SK-N-SH (cell line): ENCODE measurements around the gene RUNDC3A. TPM values are rescaled to one million over a fixed set of nuclear protein-coding genes. Genes with fewer than 3 reads are reported as not detected.

Experiments
- CTCF ChIA-PET: fragments of 300-600, 350-600 bp; formaldehyde crosslinking; extraction: SDS; loops from one replicate; lab custom pipeline; 2021; lab: Yijun Ruan, JAX
- POLR2A ChIA-PET: fragments of 350-600 bp; sonication (Branson Sonifier 250); formaldehyde crosslinking; extraction: SDS; loops from one replicate; lab custom pipeline; 2020; ENCODE audit warnings: antibody characterized with exemption, inconsistent platforms; lab: Yijun Ruan, JAX
- DNase-seq: peaks from one replicate; pipeline ENCODE4 v3.0.0; 2012
- H2AFZ ChIP-seq: fragments of 200-600 bp; sonication (generic); 2 replicates; pipeline ENCODE4 v1.8.1; 2016; ENCODE audit warnings: antibody characterized with exemption, mild to moderate bottlenecking, low read depth
- H3F3A ChIP-seq: fragments of 200-600 bp; sonication (generic); replicated peaks from 2 replicates; pipeline ENCODE3; 2016; ENCODE audit warnings: antibody characterized with exemption, mild to moderate bottlenecking; ENCODE audit not compliant: insufficient read depth
- H3K27ac ChIP-seq, 2 experiments: fragments of 200-500 bp in 1 of 2; fragments of 200-600 bp in 1 of 2; sonication (Bioruptor generic) in 1 of 2; sonication (generic), shearing (Covaris generic) in 1 of 2; 2 replicates each; pipeline versions ENCODE4 v1.5.1 to v1.6.1; 2014 to 2016; ENCODE audit warnings: low read depth in 2 of 2, inconsistent platforms in 1 of 2, low read length in 1 of 2, mild to moderate bottlenecking in 1 of 2, mixed read lengths in 1 of 2
- H3K27me3 ChIP-seq: fragments of 200-600 bp; sonication (generic), shearing (Covaris generic); 2 replicates; pipeline ENCODE4 v1.6.1; 2016; ENCODE audit warnings: mixed run types; ENCODE audit not compliant: insufficient read depth
- H3K36me3 ChIP-seq, 2 experiments: fragments of 200-500 bp in 1 of 2; fragments of 200-600 bp in 1 of 2; sonication (Bioruptor generic) in 1 of 2; sonication (generic) in 1 of 2; replicated peaks in 1 of 2; 2 replicates each; pipeline versions ENCODE3 to v1.5.1; 2014 to 2016; ENCODE audit warnings: low read length in 1 of 2, mild to moderate bottlenecking in 1 of 2; ENCODE audit not compliant: insufficient read depth in 2 of 2, control insufficient read depth in 1 of 2
- H3K4me1 ChIP-seq, 2 experiments: fragments of 200-500 bp in 1 of 2; fragments of 200-600 bp in 1 of 2; sonication (Bioruptor generic) in 1 of 2; sonication (generic), shearing (Covaris generic) in 1 of 2; 2 replicates each; pipeline versions ENCODE4 v1.5.1 to v1.6.1; 2014 to 2016; ENCODE audit warnings: low read depth in 1 of 2, low read length in 1 of 2, mixed run types in 1 of 2; ENCODE audit not compliant: insufficient read depth in 2 of 2, control insufficient read depth in 1 of 2
- H3K4me2 ChIP-seq: fragments of 200-600 bp; sonication (generic), shearing (Covaris generic); 2 replicates; pipeline ENCODE4 v1.6.1; 2017; ENCODE audit warnings: mixed run types
- H3K4me3 ChIP-seq, 2 experiments: fragments of 200-500 bp in 1 of 2; fragments of 200-600 bp in 1 of 2; sonication (Bioruptor generic) in 1 of 2; sonication (generic), shearing (Covaris generic) in 1 of 2; 2 replicates each; pipeline versions ENCODE4 v1.5.1 to v1.8.1; 2014 to 2016; ENCODE audit warnings: low read depth in 2 of 2, inconsistent platforms in 1 of 2, low read length in 1 of 2, mild to moderate bottlenecking in 1 of 2, mixed read lengths in 1 of 2, moderate library complexity in 1 of 2
- H3K79me2 ChIP-seq: fragments of 200-600 bp; sonication (generic); 2 replicates; pipeline ENCODE4 v1.8.1; 2017; ENCODE audit warnings: mild to moderate bottlenecking; ENCODE audit not compliant: insufficient read depth
- H3K9ac ChIP-seq: fragments of 200-600 bp; sonication (generic); 2 replicates; pipeline ENCODE4 v1.6.1; 2017; ENCODE audit warnings: mixed run types
- H3K9me2 ChIP-seq: fragments of 200-600 bp; sonication (generic); 2 replicates; pipeline ENCODE4 v1.6.1; 2017; ENCODE audit warnings: mixed run types
- H3K9me3 ChIP-seq: fragments of 200-600 bp; sonication (generic); 2 replicates; pipeline ENCODE4 v1.6.1; 2017; ENCODE audit warnings: mixed run types, mild to moderate bottlenecking, moderate library complexity
- H4K20me1 ChIP-seq: fragments of 200-600 bp; sonication (generic); 2 replicates; pipeline ENCODE4 v1.6.1; 2017; ENCODE audit warnings: mild to moderate bottlenecking, mixed run types; ENCODE audit not compliant: insufficient read depth
- CHD2 ChIP-seq: fragments of 150-350 bp; IDR thresholded peaks from 2 replicates; pipeline ENCODE4 v1.6.1; 2018; ENCODE audit warnings: low read length; ENCODE audit not compliant: partially characterized antibody
- ELF1 ChIP-seq: IDR thresholded peaks from 2 replicates; pipeline ENCODE4 v1.4.0; 2012
- EP300 ChIP-seq, 2 experiments: IDR thresholded peaks; 2 replicates each; pipeline versions ENCODE4 v1.4.0 to v1.6.1; 2012; ENCODE audit warnings: borderline replicate concordance in 1 of 2, low read depth in 1 of 2, low read length in 1 of 2
- FOSL2 ChIP-seq: IDR thresholded peaks from 2 replicates; pipeline ENCODE4 v1.4.0; 2012; ENCODE audit warnings: low read depth, mild to moderate bottlenecking, moderate library complexity, borderline replicate concordance
- FOXJ3 ChIP-seq: sonication (generic); formaldehyde crosslinking; IDR thresholded peaks from 2 replicates; pipeline ENCODE4 v1.5.1; 2020; ENCODE audit warnings: mild to moderate bottlenecking, missing genetic modification reagents
- FOXM1 ChIP-seq: IDR thresholded peaks from 2 replicates; pipeline ENCODE4 v1.4.0; 2012; ENCODE audit warnings: low read depth, mild to moderate bottlenecking
- GABPA ChIP-seq: IDR thresholded peaks from 2 replicates; pipeline ENCODE4 v1.4.0; 2012; ENCODE audit warnings: low read depth, mild to moderate bottlenecking
- GATA2 ChIP-seq: sonication (generic); formaldehyde crosslinking; IDR thresholded peaks from 2 replicates; pipeline ENCODE4 v1.5.0; 2020; ENCODE audit warnings: mild to moderate bottlenecking, missing genetic modification reagents
- NFIC ChIP-seq: IDR thresholded peaks from 2 replicates; pipeline ENCODE4 v1.4.0; 2012; ENCODE audit warnings: borderline replicate concordance
- NRF1 ChIP-seq: IDR thresholded peaks from 2 replicates; pipeline ENCODE4 v1.6.1; 2012; ENCODE audit warnings: low read depth, mild to moderate bottlenecking, low read length
- POLR2AphosphoS5 ChIP-seq: IDR thresholded peaks from 2 replicates; pipeline ENCODE4 v1.6.1; 2012; ENCODE audit warnings: low read depth, low read length
- RAD21 ChIP-seq: IDR thresholded peaks from 2 replicates; pipeline ENCODE4 v1.6.1; 2012; ENCODE audit warnings: mild to moderate bottlenecking, low read length
- RCOR1 ChIP-seq: fragments of 150-350 bp; IDR thresholded peaks from 2 replicates; pipeline ENCODE4 v1.6.1; 2017; ENCODE audit warnings: antibody characterized with exemption, low read length
- RFX5 ChIP-seq: IDR thresholded peaks from 2 replicates; pipeline ENCODE4 v1.6.1; 2012; ENCODE audit warnings: mild to moderate bottlenecking, improper control_type of control experiment, low read length
- RXRA ChIP-seq: IDR thresholded peaks from 2 replicates; pipeline ENCODE4 v1.4.0; 2012; ENCODE audit warnings: low read depth, mild to moderate bottlenecking, borderline replicate concordance
- WGBS: methylation state at CpG from one replicate; pipeline ENCODE4 v1.1.6; 2017; ENCODE audit warnings: low lambda C conversion rate; 5-methylcytosine and 5-hydroxymethylcytosine counted together
- polyA plus RNA-seq, 3 experiments: library from polyadenylated mRNA; depleted of rRNA; stranded (reverse); fragments of >200 nt; gene quantifications; 2 replicates each; pipeline ENCODE4 v1.2.3, GENCODE V29; 2012
- TF ChIP-seq, protein P1 (sequence below): IDR thresholded peaks from 2 replicates; pipeline ENCODE4 v1.4.0; 2012; ENCODE audit warnings: low read depth, borderline replicate concordance
- TF ChIP-seq, protein P2 (sequence below): IDR thresholded peaks from 2 replicates; pipeline ENCODE4 v1.4.0; 2012; ENCODE audit warnings: low read depth
- TF ChIP-seq, protein P3 (sequence below): fragments of 200-600 bp; sonication (generic); IDR thresholded peaks from 2 replicates; pipeline ENCODE4 v1.6.1; 2017; ENCODE audit warnings: antibody characterized with exemption, mild to moderate bottlenecking, moderate library complexity

The RUNDC3A gene
- polyA plus RNA-seq, 1 of the 3 experiments (the other 2 are of a cell fraction): 8.9 TPM

DNA sequence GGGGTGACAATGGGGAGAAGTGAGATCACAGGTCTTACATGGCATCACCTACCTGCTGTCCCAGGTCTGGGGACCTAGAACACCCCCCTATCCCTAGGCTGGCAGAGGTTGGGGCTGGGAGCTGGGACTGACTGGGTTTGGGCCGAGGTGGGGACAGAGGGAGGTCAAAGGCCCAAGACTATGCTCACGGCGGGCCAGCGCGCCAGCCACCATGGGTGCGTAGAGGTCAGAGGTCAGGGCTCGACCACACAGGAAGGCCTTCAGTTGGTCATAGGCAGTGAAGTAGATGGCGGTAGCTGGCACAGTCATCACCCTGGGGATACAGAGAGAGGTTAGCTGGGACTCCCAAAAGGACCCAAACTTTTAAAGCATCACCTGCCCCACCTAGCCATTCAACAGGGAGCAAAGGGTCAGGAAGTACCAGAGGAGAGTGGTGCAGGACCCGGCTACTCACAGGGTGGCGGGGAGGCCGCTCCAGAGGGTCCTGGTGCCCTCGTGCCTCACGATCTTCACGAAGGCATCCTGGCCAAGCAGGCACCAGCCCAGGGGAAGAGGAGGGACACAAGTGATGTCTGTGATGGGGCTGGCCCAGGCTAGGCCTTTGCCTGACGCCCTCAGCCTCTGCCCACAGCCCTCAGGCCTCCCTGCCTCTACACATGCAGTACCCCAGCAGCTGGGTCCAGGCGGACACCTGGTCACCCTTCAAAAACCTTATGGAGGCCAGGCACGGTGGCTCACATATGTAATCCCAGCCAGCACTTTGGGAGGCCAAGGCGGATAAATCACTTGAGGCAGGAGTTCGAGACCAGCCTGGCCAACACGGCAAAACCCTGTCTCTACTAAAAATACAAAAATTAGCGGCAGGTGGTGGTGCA is 13.1 kb downstream of the RUNDC3A start:
- H3K9me3 ChIP-seq: no peaks in the 10 kb centered on the region
- TF ChIP-seq, protein P1, sequence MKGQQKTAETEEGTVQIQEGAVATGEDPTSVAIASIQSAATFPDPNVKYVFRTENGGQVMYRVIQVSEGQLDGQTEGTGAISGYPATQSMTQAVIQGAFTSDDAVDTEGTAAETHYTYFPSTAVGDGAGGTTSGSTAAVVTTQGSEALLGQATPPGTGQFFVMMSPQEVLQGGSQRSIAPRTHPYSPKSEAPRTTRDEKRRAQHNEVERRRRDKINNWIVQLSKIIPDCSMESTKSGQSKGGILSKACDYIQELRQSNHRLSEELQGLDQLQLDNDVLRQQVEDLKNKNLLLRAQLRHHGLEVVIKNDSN: no peak
- TF ChIP-seq FOXJ3 (CRISPR knock-in tag) (no peak), RFX5 (no peak), RCOR1 (no peak), FOSL2 (no peak), FOXM1 (no peak), GABPA (no peak), RXRA (no peak), EP300 (IDR thresholded peaks at IDR 0.05; ENCODE audit: borderline replicate concordance in 1 of 2, low read depth in 1 of 2, low read length in 1 of 2) (no peak), CHD2 (no peak)
- TF ChIP-seq, protein P2, sequence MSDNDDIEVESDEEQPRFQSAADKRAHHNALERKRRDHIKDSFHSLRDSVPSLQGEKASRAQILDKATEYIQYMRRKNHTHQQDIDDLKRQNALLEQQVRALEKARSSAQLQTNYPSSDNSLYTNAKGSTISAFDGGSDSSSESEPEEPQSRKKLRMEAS: no peak
- 94% methylated on average over 16 of the region's 21 CpGs for WGBS

DNA sequence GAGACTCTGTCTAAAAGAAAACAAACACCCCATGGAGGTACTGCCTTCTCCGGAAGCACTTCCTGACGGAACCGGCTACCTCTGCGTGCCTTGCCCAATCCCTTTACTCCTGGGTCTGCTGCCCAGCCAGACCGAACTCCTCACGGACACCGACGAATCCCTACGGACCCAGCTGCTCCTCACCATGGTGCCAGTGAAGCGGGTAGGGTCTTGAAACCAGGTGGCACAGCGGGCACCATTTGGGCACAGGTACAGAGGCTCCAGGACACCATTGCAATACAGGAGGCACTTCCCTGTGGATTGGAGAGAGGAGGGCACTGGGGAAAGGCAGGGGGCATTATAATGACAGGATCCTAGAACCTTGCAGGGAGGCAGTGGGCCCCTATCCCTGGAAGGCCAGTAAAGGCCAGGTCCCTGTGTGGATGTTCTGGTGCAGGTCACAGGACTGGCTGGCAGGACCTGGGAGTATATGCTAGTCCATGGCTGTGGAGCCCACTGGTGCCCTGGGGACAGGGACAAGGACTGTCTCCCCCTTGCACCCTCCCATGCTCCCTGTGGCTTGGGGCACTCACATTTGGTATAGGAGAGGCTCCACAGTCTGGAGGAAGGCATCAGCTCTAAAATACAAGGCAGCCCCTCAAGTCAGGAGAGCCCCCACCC is 14.0 kb downstream of the RUNDC3A start:
- CTCF ChIA-PET: interaction anchor here (1.3 to 2.4 kb wide), 2 partner anchors 112 to 124 kb away, joined by 4 to 11 read pairs; no protein-coding TSS in a partner anchor
- H3K27ac ChIP-seq: no peak overlapping the region
- peaks cover 12% of the 10 kb centered on the region for H3K79me2 ChIP-seq
- H3F3A ChIP-seq: no peaks in the 10 kb centered on the region
- H3K4me2 ChIP-seq: no peak overlapping the region
- H3K27me3 ChIP-seq: no peaks in the 10 kb centered on the region
- no peak overlapping the region for H3K9ac ChIP-seq
- no peak for DNase-seq
- WGBS: 93% methylated on average over 9 of the region's 11 CpGs
- H4K20me1 ChIP-seq: no peaks in the 10 kb centered on the region
- H3K4me1 ChIP-seq: peaks cover 0 to 10% of the 10 kb centered on the region in 2 experiments; a peak in 1 of 4 replicates
- POLR2A ChIA-PET: interaction anchor here (3.1 to 4.9 kb wide), 2 partner anchors 13 to 102 kb away, joined by 14 to 34 read pairs; partner anchors contain the start of genes RUNDC3A and UBTF
- peaks cover 6 to 31% of the 10 kb centered on the region in 2 experiments for H3K36me3 ChIP-seq
- no peaks in the 10 kb centered on the region for H3K9me2 ChIP-seq
- TF ChIP-seq GATA2 (CRISPR knock-in tag) (no peak), NFIC (no peak), RXRA (no peak), ELF1 (no peak), FOXM1 (no peak), POLR2AphosphoS5 (no peak), RAD21 (no peak), NRF1 (no peak)
- TF ChIP-seq, protein P1: no peak
- TF ChIP-seq, protein P3, sequence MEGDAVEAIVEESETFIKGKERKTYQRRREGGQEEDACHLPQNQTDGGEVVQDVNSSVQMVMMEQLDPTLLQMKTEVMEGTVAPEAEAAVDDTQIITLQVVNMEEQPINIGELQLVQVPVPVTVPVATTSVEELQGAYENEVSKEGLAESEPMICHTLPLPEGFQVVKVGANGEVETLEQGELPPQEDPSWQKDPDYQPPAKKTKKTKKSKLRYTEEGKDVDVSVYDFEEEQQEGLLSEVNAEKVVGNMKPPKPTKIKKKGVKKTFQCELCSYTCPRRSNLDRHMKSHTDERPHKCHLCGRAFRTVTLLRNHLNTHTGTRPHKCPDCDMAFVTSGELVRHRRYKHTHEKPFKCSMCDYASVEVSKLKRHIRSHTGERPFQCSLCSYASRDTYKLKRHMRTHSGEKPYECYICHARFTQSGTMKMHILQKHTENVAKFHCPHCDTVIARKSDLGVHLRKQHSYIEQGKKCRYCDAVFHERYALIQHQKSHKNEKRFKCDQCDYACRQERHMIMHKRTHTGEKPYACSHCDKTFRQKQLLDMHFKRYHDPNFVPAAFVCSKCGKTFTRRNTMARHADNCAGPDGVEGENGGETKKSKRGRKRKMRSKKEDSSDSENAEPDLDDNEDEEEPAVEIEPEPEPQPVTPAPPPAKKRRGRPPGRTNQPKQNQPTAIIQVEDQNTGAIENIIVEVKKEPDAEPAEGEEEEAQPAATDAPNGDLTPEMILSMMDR: no peak
- no peak overlapping the region for H3K4me3 ChIP-seq
- no peak overlapping the region for H2AFZ ChIP-seq
- no peaks in the 10 kb centered on the region for H3K9me3 ChIP-seq

More for the DNA sequence above, 13.1 kb downstream of the RUNDC3A start:
- ChIA-PET POLR2A (interaction anchor here (1.0 to 4.9 kb wide), 4 partner anchors 12 to 182 kb away, joined by 3 to 34 read pairs (median 12); partner anchors contain the start of genes RUNDC3A and UBTF), CTCF (interaction anchor here (1.0 to 2.4 kb wide), 5 partner anchors 10 to 111 kb away, joined by 3 to 11 read pairs (median 3); partner anchors contain the start of gene UBTF)
- no peak overlapping the region for H3K27ac ChIP-seq
- H3K9ac ChIP-seq: no peak overlapping the region
- DNase-seq: no peak
- H3K4me1 ChIP-seq: peaks cover 0 to 10% of the 10 kb centered on the region in 2 experiments; a peak in 1 of 4 replicates
- no peaks in the 10 kb centered on the region for H3F3A ChIP-seq
- peaks cover 12% of the 10 kb centered on the region for H3K79me2 ChIP-seq
- H3K36me3 ChIP-seq: peaks cover 6 to 31% of the 10 kb centered on the region in 2 experiments
- no peaks in the 10 kb centered on the region for H4K20me1 ChIP-seq
- no peaks in the 10 kb centered on the region for H3K9me2 ChIP-seq
- no peaks in the 10 kb centered on the region for H3K27me3 ChIP-seq
- H3K4me3 ChIP-seq: no peak overlapping the region
- H2AFZ ChIP-seq: no peak overlapping the region
- no peak overlapping the region for H3K4me2 ChIP-seq
